ENCODE measurements around the gene KRT33A. TPM values are rescaled to one million over a fixed set of nuclear protein-coding genes. Genes with fewer than 3 reads are reported as not detected.

The KRT33A gene
- total RNA-seq, 1 experiment from 2014 or later = not detected

DNA sequence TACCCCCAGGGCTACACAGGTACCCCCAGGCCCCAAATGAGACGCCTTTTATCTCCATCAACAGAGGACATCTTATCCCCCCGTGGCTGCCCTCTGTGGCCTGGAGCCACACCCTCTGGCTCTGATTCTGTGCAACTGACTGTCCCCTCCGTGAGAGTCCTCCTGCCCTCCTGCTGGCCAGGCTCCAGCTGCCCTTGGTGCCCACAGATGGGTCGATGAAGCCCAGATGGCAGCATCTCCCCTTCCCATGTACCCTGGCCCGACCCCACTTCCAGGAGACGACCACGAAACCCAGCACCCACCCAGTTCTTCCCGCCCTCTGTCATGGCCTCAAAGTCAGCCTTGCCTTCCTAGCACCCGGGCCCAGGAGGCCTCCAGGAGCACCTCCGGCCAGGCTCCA, 25.5 kb downstream of the KRT33A start:
- Mint-ChIP-seq H3K27ac (no peak overlapping the region), H3K36me3 (ENCODE audit: insufficient read depth in 1 of 3, low read depth in 3 of 3) (peaks cover 0 to 6% (median under 1%) of the 10 kb centered on the region in 3 experiments; a peak in 1 of 7 replicates), H3K27me3 (ENCODE audit: low read depth) (peaks cover 2% of the 10 kb centered on the region; the same call in 1 of the 2 replicates), H3K9me3 (peaks cover 6% of the 10 kb centered on the region in 2 experiments), H3K4me1 (peaks cover 3 to 4% of the 10 kb centered on the region in 2 experiments; a peak in 2 of 4 replicates), H3K4me3 (no peak overlapping the region)
- Histone ChIP-seq H4K8ac (replicated peaks; ENCODE audit: insufficient read length, low read depth, low read length) (no peak overlapping the region), H2BK15ac (ENCODE audit: low read depth, low read length) (no peak overlapping the region), H3K79me2 (ENCODE audit: insufficient read depth, low read length) (no peaks in the 10 kb centered on the region), H3K4me2 (ENCODE audit: insufficient read depth, insufficient read length, low read length) (no peak overlapping the region), H3K23me2 (ENCODE audit: insufficient read length, low read depth, low read length, poor library complexity, severe bottlenecking) (no peaks in the 10 kb centered on the region), H3K23ac (ENCODE audit: insufficient read length, low read depth, low read length) (no peak overlapping the region), H2BK12ac (ENCODE audit: insufficient read length, low read depth, low read length) (no peak overlapping the region), H2AK5ac (ENCODE audit: insufficient read length, low read length) (no peak overlapping the region), H3K27ac (ENCODE audit: insufficient read length, low read depth, low read length) (no peak overlapping the region), H4K20me1 (ENCODE audit: control insufficient read depth, insufficient read depth, insufficient read length) (no peaks in the 10 kb centered on the region), H2BK20ac (ENCODE audit: low read depth, low read length, poor library complexity, severe bottlenecking) (no peak overlapping the region), H3K4me1 (ENCODE audit: insufficient read depth, low read length) (no peaks in the 10 kb centered on the region), H3K9me3 (ENCODE audit: control insufficient read depth, low read depth, low read length) (no peaks in the 10 kb centered on the region), H4K91ac (ENCODE audit: insufficient read length, low read depth, low read length) (no peak overlapping the region), H3K27me3 (ENCODE audit: insufficient read depth, low read length) (no peaks in the 10 kb centered on the region), H3K56ac (ENCODE audit: insufficient read length, low read depth, low read length) (no peak overlapping the region), H3K14ac (ENCODE audit: insufficient read depth, low read length) (no peak overlapping the region), H3K9ac (ENCODE audit: extremely low read depth, insufficient read length, low read length) (no peak overlapping the region), H2AFZ (ENCODE audit: low read length) (no peak overlapping the region), H3T11ph (ENCODE audit: low read length) (no peak overlapping the region), H3K4ac (ENCODE audit: low read depth, low read length) (no peak overlapping the region), H2BK5ac (ENCODE audit: insufficient read length, low read length) (no peak overlapping the region), H2BK120ac (ENCODE audit: low read depth, low read length, poor library complexity, severe bottlenecking) (no peak overlapping the region), H4K5ac (ENCODE audit: insufficient read length, low read depth, low read length) (no peak overlapping the region), H3K79me1 (ENCODE audit: insufficient read depth, low read depth, low read length, poor library complexity, severe bottlenecking) (no peaks in the 10 kb centered on the region), H3K18ac (ENCODE audit: insufficient read length, low read depth, low read length) (no peak overlapping the region)
- no CpG with 5 or more reads among the region's 10 CpGs for WGBS (ENCODE audit: extremely low coverage, insufficient read length, low lambda C conversion rate)
- no peak for DNase-seq
- TF ChIP-seq, protein P1, sequence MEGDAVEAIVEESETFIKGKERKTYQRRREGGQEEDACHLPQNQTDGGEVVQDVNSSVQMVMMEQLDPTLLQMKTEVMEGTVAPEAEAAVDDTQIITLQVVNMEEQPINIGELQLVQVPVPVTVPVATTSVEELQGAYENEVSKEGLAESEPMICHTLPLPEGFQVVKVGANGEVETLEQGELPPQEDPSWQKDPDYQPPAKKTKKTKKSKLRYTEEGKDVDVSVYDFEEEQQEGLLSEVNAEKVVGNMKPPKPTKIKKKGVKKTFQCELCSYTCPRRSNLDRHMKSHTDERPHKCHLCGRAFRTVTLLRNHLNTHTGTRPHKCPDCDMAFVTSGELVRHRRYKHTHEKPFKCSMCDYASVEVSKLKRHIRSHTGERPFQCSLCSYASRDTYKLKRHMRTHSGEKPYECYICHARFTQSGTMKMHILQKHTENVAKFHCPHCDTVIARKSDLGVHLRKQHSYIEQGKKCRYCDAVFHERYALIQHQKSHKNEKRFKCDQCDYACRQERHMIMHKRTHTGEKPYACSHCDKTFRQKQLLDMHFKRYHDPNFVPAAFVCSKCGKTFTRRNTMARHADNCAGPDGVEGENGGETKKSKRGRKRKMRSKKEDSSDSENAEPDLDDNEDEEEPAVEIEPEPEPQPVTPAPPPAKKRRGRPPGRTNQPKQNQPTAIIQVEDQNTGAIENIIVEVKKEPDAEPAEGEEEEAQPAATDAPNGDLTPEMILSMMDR (conservative IDR thresholded peaks at IDR 0.05) = no peak
